K562 (cell line): ENCODE measurements around the gene HGF.

ENCODE experiments used
- TBL1XR1 ChIP-seq, 2 experiments: IDR thresholded peaks; 2 replicates each; pipeline ENCODE4 v1.6.1; 2012; ENCODE audit warnings: improper control_type of control experiment in 2 of 2, low read length in 2 of 2, mild to moderate bottlenecking in 1 of 2
- TF ChIP-seq, protein P1 (sequence below), 3 experiments: IDR thresholded peaks in 2 of 3; conservative IDR thresholded peaks in 1 of 3; 2 replicates each; pipeline ENCODE4 v1.5.1; 2011 to 2012; ENCODE audit warnings: low read length in 3 of 3, mild to moderate bottlenecking in 3 of 3, control low read depth in 2 of 3, improper control_type of control experiment in 1 of 3, inconsistent platforms in 1 of 3, low read depth in 1 of 3, mixed read lengths in 1 of 3, moderate library complexity in 1 of 3; ENCODE audit not compliant: insufficient read depth in 2 of 3
- TF ChIP-seq, protein P2 (sequence below): sonication (generic); formaldehyde crosslinking; IDR thresholded peaks from 2 replicates; pipeline ENCODE4 v1.5.0; 2020; ENCODE audit warnings: missing genetic modification reagents

DNA sequence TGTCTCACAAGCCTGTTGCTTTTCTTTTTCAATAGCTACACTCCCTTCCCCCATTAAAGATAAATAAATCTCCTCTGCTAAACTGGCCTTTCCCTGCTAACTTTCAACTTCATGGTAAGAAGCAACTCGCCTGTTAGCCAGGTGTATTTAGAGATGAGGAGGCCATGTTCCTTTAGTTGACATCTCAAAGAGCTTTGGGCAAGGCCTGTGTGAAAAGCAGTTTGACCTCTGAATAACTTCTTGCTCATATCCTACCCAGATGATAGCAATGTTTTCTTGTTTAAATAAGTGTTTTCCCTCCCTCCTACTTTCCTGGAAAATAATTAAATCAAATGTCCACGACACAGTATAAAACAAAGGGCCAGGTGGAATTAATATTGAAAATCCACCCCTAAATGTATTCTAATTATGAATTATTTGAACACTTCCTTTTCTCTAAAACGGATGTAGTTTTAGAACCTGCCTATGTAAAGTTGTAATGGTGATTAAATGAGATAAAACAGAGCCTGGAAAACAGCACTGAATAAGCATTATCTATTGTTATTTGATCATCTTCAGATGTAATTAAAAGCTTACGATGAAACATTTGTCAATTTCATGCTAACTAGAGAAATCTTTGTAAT is 78.5 kb downstream of the HGF start:
- TF ChIP-seq, protein P1, sequence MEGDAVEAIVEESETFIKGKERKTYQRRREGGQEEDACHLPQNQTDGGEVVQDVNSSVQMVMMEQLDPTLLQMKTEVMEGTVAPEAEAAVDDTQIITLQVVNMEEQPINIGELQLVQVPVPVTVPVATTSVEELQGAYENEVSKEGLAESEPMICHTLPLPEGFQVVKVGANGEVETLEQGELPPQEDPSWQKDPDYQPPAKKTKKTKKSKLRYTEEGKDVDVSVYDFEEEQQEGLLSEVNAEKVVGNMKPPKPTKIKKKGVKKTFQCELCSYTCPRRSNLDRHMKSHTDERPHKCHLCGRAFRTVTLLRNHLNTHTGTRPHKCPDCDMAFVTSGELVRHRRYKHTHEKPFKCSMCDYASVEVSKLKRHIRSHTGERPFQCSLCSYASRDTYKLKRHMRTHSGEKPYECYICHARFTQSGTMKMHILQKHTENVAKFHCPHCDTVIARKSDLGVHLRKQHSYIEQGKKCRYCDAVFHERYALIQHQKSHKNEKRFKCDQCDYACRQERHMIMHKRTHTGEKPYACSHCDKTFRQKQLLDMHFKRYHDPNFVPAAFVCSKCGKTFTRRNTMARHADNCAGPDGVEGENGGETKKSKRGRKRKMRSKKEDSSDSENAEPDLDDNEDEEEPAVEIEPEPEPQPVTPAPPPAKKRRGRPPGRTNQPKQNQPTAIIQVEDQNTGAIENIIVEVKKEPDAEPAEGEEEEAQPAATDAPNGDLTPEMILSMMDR (IDR thresholded peaks at IDR 0.05 in 2 of 3, conservative IDR thresholded peaks at IDR 0.05 in 1 of 3; ENCODE audit: insufficient read depth in 2 of 3, low read depth in 1 of 3, low read length in 3 of 3), result no peak
- TF ChIP-seq TBL1XR1 (IDR thresholded peaks at IDR 0.05; ENCODE audit: low read length in 2 of 2), result no peak
- TF ChIP-seq, protein P2, sequence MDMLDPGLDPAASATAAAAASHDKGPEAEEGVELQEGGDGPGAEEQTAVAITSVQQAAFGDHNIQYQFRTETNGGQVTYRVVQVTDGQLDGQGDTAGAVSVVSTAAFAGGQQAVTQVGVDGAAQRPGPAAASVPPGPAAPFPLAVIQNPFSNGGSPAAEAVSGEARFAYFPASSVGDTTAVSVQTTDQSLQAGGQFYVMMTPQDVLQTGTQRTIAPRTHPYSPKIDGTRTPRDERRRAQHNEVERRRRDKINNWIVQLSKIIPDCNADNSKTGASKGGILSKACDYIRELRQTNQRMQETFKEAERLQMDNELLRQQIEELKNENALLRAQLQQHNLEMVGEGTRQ (CRISPR knock-in tag), result no peak
